Astrocyte of the spinal cord (primary cell): ENCODE measurements around the gene CBX3.

Experiments used
- DNase-seq: peaks from one replicate; pipeline ENCODE4 v3.0.0; 2011; ENCODE audit warnings: low read depth, low spot score
- H3K4me3 ChIP-seq: 2 replicates; pipeline ENCODE4 v1.5.1; 2011; ENCODE audit warnings: low read depth, mild to moderate bottlenecking, low read length, moderate library complexity
- in situ Hi-C: cut with HindIII; loops from 2 replicates; pipeline ENCODE4 v1.10.0; 2017; ENCODE audit warnings: low sequenced_read_pairs
- TF ChIP-seq, protein P1 (sequence below): IDR thresholded peaks from 2 replicates; pipeline ENCODE4 v1.5.1; 2012; ENCODE audit warnings: low read depth, mild to moderate bottlenecking, low read length, inconsistent platforms

Gene CBX3

DNA sequence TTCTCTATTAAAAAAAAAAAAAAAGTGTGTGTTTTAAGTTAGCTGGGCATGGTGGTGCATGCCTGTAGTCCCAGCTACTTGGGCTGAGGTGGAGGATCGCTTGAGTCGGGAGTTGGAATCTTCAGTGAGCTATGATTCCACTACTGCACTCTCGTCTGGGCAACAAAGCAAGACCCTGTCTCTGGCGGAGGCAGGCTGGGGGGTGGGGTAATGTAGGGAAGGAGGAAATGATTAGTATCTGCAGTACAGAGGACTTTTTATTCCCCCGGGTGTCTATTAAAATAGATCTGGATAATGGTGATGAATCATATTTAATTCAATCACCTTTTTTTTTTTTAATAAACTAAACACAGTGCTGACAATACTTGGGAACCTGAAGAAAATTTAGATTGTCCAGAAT, 6.5 kb downstream of the CBX3 start:
- in situ Hi-C loops: no loop called here

DNA sequence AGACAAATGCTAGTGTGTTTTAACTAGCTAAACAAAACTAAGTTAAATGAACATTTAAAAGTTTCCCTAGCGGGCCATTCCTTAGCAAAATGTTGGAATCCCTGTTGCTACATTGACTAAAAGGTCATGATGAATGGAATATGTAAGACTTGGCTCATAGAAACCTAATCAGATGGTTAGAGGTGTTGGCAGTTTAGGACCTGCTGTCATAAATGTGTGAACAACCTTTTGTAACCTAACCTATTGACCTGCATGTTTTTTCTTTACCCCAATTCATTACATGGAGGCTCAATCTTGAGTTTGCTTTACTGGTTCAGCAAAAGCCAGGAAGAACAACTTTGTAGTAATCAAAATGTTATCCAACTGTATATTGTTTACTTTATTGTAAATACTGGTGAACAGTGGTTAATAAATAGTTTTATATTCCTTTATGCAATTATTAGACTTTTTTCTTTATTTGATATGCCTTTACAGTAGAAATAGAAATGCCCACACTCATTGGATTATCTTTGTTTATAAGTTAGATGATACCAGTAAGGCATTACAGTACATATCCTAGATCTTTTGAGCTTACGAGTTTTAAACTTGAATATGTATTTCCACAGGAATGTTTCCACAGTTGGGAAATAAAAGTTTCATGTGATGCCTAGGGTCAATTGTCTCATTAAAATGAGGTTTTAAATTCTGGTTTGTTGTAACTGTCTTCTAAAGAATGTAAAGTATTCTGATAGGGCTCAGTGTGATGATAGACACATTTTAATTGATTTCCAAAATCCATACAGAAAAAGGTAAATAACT, 11.6 kb downstream of the CBX3 start:
- DNase-seq: no peak
- TF ChIP-seq, protein P1, sequence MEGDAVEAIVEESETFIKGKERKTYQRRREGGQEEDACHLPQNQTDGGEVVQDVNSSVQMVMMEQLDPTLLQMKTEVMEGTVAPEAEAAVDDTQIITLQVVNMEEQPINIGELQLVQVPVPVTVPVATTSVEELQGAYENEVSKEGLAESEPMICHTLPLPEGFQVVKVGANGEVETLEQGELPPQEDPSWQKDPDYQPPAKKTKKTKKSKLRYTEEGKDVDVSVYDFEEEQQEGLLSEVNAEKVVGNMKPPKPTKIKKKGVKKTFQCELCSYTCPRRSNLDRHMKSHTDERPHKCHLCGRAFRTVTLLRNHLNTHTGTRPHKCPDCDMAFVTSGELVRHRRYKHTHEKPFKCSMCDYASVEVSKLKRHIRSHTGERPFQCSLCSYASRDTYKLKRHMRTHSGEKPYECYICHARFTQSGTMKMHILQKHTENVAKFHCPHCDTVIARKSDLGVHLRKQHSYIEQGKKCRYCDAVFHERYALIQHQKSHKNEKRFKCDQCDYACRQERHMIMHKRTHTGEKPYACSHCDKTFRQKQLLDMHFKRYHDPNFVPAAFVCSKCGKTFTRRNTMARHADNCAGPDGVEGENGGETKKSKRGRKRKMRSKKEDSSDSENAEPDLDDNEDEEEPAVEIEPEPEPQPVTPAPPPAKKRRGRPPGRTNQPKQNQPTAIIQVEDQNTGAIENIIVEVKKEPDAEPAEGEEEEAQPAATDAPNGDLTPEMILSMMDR: no peak
- in situ Hi-C loops: no loop called here
- H3K4me3 ChIP-seq: no peak overlapping the region

More for the DNA sequence above, 6.5 kb downstream of the CBX3 start:
- TF ChIP-seq, protein P1: no peak
- no peak overlapping the region for H3K4me3 ChIP-seq
- DNase-seq: no peak

DNA sequence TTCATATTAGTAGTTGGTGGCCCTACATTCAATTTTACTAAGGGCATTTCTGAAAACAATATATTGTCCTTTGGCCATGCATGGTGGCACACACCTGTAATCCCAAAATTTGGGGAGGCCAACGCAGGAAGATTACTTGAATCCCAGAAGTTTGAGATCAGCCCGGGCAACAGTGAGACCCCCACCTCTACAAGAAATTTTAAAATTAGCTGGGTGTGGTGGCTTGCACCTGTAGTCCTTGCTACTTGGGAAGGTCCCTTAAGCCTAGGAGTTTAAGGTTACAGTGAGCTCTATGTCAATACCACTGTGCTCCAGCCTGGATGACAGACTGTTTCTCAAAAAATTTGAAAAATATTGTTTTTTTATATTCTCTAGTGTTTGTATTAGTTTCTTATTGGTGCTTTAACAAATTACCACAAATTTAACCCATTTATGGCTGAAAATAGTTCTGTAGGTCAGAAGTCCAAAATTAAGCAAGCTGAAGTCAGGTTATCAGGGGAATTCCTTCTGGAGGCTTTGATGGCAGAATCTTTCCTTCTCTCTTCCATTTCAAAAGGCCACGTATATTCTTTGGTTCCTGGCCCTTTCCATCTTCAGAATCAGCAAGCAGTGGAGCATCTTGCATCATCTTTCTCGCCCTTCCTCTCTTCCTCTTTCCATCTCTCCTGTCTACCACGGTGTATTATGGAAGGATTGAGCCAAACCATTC, 12.4 kb downstream of the CBX3 start:
- TF ChIP-seq, protein P1: no peak
- DNase-seq: no peak
- in situ Hi-C loops: no loop called here
- no peak overlapping the region for H3K4me3 ChIP-seq

DNA sequence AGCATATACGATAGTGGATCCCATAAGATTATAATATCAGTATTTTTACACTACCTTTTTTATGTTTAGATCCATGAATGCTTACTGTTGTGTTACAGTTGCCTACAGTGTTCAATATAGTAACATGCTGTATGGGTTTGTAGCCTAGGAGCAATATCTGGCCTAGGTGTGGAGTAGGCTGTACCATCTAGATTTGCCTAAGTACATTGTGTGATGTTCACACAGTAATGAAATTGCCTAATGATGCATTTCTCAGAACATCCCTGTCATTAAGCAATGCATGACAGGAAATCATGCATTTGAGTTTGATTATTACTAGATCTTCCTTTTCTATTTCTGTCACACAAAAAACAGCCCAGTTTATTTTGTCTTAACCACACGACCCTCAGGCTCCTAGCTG, 14.5 kb downstream of the CBX3 start:
- in situ Hi-C loops: no loop called here
- DNase-seq: no peak
- H3K4me3 ChIP-seq: no peak overlapping the region
- TF ChIP-seq, protein P1: no peak

DNA sequence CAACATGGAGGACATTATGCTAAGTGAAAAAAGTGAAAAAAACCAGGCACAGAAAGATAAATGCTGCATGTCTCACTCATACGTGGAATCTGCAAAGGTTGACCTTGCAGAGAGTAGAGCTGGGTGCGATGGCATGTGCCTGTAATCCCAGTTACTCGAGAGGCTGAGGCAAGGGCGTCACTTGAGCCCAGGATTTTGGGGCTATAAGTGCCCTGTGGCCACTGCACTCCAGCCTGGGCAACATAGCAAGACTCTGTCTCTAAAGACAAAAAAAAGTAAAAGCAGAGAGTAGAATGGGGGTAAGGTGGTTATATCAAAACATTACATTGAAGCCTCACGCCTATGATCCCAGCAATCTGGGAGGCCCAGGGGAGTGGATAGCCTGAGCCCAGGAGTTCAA, 22.8 kb downstream of the CBX3 start:
- in situ Hi-C loops: no loop called here
- no peak overlapping the region for H3K4me3 ChIP-seq
- DNase-seq: no peak
- TF ChIP-seq, protein P1: no peak

DNA sequence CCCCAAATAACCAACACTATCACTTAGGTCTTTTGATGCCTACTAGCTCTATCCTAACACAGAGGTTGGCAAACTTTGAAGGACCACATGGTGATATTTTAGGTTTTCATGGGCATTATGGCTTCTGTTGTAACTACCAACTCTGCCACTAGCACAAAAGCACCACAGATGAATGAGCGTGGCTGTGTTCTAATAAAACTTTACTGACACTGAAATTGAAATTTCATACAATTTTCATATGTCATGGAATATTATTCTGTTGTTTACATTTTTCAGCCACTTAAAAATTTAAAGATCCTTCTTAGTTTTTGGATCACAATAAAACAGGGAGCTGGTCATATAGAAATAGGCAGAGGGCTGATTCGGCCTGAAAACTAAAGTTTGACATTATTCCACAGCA, 26.4 kb downstream of the CBX3 start:
- TF ChIP-seq, protein P1: no peak
- in situ Hi-C loops: no loop called here
- H3K4me3 ChIP-seq: no peak overlapping the region
- DNase-seq: no peak
